CD4-positive, alpha-beta T cell (primary cell): ENCODE results near the gene ORM2. TPM values are rescaled to one million over a fixed set of nuclear protein-coding genes. Genes with fewer than 3 reads are reported as not detected.
A peak's percentile ranks its signal among the peaks of the same experiment; 100 is the strongest.

ENCODE experiments used
- ATAC-seq: fragments of 200-7000 bp; cut with Tn5 transposase; one replicate; pipeline ENCODE4 v1.10.0; 2022; ENCODE audit warnings: mild to moderate bottlenecking; ENCODE audit not compliant: poor library complexity
- CTCF ChIA-PET: fragments of 350-600 bp; sonication (Branson Sonifier 250); formaldehyde crosslinking; loops from one replicate; lab custom pipeline; 2021; ENCODE audit warnings: antibody characterized with exemption, inconsistent platforms; lab: Charles Lee
- POLR2A ChIA-PET: fragments of 350-600 bp; sonication (Branson Sonifier 250); formaldehyde crosslinking; loops from one replicate; lab custom pipeline; 2021; ENCODE audit warnings: antibody characterized with exemption, inconsistent platforms; lab: Charles Lee
- DNase-seq, 14 experiments: peaks; one replicate each; pipeline ENCODE4 v3.0.0-alpha.2; 2013 to 2020; ENCODE audit warnings: mixed read lengths in 2 of 14
- H3K27ac ChIP-seq, 2 donors: one replicate each; pipeline versions ENCODE4 v1.5.1 to v1.7.0; 2013; ENCODE audit warnings: low read length in 2 of 2, low read depth in 1 of 2, mild to moderate bottlenecking in 1 of 2
- H3K27me3 ChIP-seq, 2 experiments: 1 replicate in 1 of 2; 2 replicates in 1 of 2; pipeline versions ENCODE4 v1.6.1 to v1.7.0; 2013; ENCODE audit warnings: low read length in 2 of 2, control low read depth in 1 of 2, mild to moderate bottlenecking in 1 of 2, moderate library complexity in 1 of 2; ENCODE audit not compliant: insufficient read depth in 2 of 2, control insufficient read depth in 1 of 2
- H3K36me3 ChIP-seq: one replicate; pipeline ENCODE4 v1.6.1; 2013; ENCODE audit warnings: low read length, control low read depth; ENCODE audit not compliant: insufficient read depth
- H3K4me1 ChIP-seq: one replicate; pipeline ENCODE4 v1.6.1; 2013; ENCODE audit warnings: low read length, control low read depth; ENCODE audit not compliant: insufficient read depth
- H3K4me3 ChIP-seq: one replicate; pipeline ENCODE4 v1.5.1; 2013; ENCODE audit warnings: mild to moderate bottlenecking, low read length, moderate library complexity
- H3K9me3 ChIP-seq, 2 experiments: 1 replicate in 1 of 2; 2 replicates in 1 of 2; pipeline versions ENCODE4 v1.6.1 to v1.7.0; 2013; ENCODE audit warnings: low read length in 2 of 2, mild to moderate bottlenecking in 2 of 2, control low read depth in 1 of 2, moderate library complexity in 1 of 2; ENCODE audit not compliant: control insufficient read depth in 1 of 2, insufficient read depth in 1 of 2
- H3K27ac Mint-ChIP-seq: one replicate; pipeline ENCODE4 v1.8.0; 2020; ENCODE audit warnings: mixed read lengths
- H3K27me3 Mint-ChIP-seq: one replicate; pipeline ENCODE4 v1.8.0; 2021; ENCODE audit warnings: mixed read lengths
- H3K36me3 Mint-ChIP-seq: one replicate; pipeline ENCODE4 v1.8.0; 2021; ENCODE audit warnings: low read depth, mixed read lengths
- H3K4me1 Mint-ChIP-seq: one replicate; pipeline ENCODE4 v1.8.0; 2021; ENCODE audit warnings: low read depth, mixed read lengths
- H3K4me3 Mint-ChIP-seq: one replicate; pipeline ENCODE4 v1.8.0; 2020; ENCODE audit warnings: mild to moderate bottlenecking, mixed read lengths
- H3K9me3 Mint-ChIP-seq: one replicate; pipeline ENCODE4 v1.8.0; 2020; ENCODE audit warnings: mixed read lengths
- intact Hi-C, 2 experiments: fragments of 100-400 bp; cut with DNase I in 1 of 2; cut with micrococcal nuclease in 1 of 2; formaldehyde crosslinking; loops; one replicate each; pipeline versions ENCODE4 v1.15.1 to v1.9.0; 2023 to 2025; cut with DNase I, micrococcal nuclease
- total RNA-seq, 174 experiments: library from RNA in 2 of 174; stranded (reverse) in 2 of 174; gene quantifications; one replicate each; pipeline ENCODE4 v1.2.3 and lab custom pipeline; 2021 to 2026
- TF ChIP-seq, protein P1 (sequence below): fragments of 200-600 bp; IDR thresholded peaks from one replicate; pipeline ENCODE4 v1.8.0; 2022; ENCODE audit warnings: antibody characterized with exemption, mild to moderate bottlenecking

ORM2 gene
- total RNA-seq, 2 experiments from 2014 or later, result not detected

GRCh38 chr9:114302727-114303126 lies 26.9 kb upstream of the ORM2 start:
- Histone ChIP-seq H3K9me3 (no peaks in the 10 kb centered on the region), H3K4me3 (no peak overlapping the region), H3K36me3 (no peaks in the 10 kb centered on the region), H3K4me1 (peaks cover 6% of the 10 kb centered on the region), H3K27me3 (no peaks in the 10 kb centered on the region), H3K27ac (no peak overlapping the region)
- Mint-ChIP-seq H3K27me3 (no peaks in the 10 kb centered on the region), H3K27ac (no peak overlapping the region), H3K4me1 (peaks cover 4% of the 10 kb centered on the region), H3K36me3 (no peaks in the 10 kb centered on the region), H3K9me3 (no peaks in the 10 kb centered on the region), H3K4me3 (no peak overlapping the region)
- ATAC-seq (no peak), DNase-seq (no peak)
- ChIA-PET POLR2A (no interaction called here), CTCF (no interaction called here)
- TF ChIP-seq, protein P1, sequence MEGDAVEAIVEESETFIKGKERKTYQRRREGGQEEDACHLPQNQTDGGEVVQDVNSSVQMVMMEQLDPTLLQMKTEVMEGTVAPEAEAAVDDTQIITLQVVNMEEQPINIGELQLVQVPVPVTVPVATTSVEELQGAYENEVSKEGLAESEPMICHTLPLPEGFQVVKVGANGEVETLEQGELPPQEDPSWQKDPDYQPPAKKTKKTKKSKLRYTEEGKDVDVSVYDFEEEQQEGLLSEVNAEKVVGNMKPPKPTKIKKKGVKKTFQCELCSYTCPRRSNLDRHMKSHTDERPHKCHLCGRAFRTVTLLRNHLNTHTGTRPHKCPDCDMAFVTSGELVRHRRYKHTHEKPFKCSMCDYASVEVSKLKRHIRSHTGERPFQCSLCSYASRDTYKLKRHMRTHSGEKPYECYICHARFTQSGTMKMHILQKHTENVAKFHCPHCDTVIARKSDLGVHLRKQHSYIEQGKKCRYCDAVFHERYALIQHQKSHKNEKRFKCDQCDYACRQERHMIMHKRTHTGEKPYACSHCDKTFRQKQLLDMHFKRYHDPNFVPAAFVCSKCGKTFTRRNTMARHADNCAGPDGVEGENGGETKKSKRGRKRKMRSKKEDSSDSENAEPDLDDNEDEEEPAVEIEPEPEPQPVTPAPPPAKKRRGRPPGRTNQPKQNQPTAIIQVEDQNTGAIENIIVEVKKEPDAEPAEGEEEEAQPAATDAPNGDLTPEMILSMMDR, result no peak
- intact Hi-C loops, result no loop called here

GRCh38 chr9:114303571-114303970 lies 26.1 kb upstream of the ORM2 start:
- ChIA-PET CTCF (no interaction called here), POLR2A (no interaction called here)
- H3K36me3 Mint-ChIP-seq, result no peaks in the 10 kb centered on the region
- H3K9me3 Mint-ChIP-seq, result no peaks in the 10 kb centered on the region
- no peak overlapping the region for H3K27ac Mint-ChIP-seq
- TF ChIP-seq, protein P1, result no peak
- intact Hi-C loops, result no loop called here
- no peaks in the 10 kb centered on the region for H3K36me3 ChIP-seq
- no peak for ATAC-seq
- no peak overlapping the region for H3K4me3 Mint-ChIP-seq
- H3K4me3 ChIP-seq, result no peak overlapping the region
- peaks cover 6% of the 10 kb centered on the region for H3K4me1 ChIP-seq
- H3K27me3 ChIP-seq, result no peaks in the 10 kb centered on the region
- H3K27me3 Mint-ChIP-seq, result no peaks in the 10 kb centered on the region
- no peak overlapping the region for H3K27ac ChIP-seq
- DNase-seq, result peak in 1 of 14 experiments; percentile 7
- no peaks in the 10 kb centered on the region for H3K9me3 ChIP-seq
- peaks cover 4% of the 10 kb centered on the region for H3K4me1 Mint-ChIP-seq

DNA sequence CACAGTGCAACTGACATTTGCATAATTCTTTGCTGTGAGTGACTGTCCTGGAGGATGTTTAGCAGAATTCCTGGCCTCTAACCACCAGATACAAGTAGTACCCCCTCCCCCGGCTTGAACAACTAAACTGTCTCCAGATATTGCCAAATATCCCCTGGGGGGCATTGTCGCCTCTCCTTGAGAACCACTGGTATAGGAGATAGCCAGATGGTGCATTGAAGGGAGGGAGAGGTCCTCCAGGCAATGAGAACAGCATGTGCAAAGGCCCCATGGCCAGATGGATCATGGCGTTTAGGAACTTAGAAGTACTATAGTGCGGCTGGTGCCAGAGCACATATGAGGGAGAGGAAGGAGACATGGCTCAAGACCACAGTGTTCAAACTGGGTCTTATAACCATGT lies 25.7 kb upstream of the ORM2 start:
- Histone ChIP-seq H3K36me3 (no peaks in the 10 kb centered on the region), H3K27me3 (no peaks in the 10 kb centered on the region), H3K4me1 (peaks cover 6% of the 10 kb centered on the region), H3K9me3 (no peaks in the 10 kb centered on the region), H3K4me3 (no peak overlapping the region), H3K27ac (no peak overlapping the region)
- intact Hi-C loops, result no loop called here
- POLR2A ChIA-PET, result no interaction called here
- Mint-ChIP-seq H3K4me1 (peaks cover 4% of the 10 kb centered on the region), H3K4me3 (no peak overlapping the region), H3K27ac (no peak overlapping the region), H3K9me3 (no peaks in the 10 kb centered on the region), H3K36me3 (no peaks in the 10 kb centered on the region), H3K27me3 (no peaks in the 10 kb centered on the region)
- DNase-seq, result peak in 1 of 14 experiments; percentile 2
- CTCF ChIA-PET, result no interaction called here
- no peak for ATAC-seq
- TF ChIP-seq, protein P1, result no peak
